Subcutaneous abdominal adipose tissue (tissue), 5 donors: ENCODE results near the gene TRABD2A.

Source experiments
- H3K27ac ChIP-seq: one replicate; pipeline ENCODE4 v1.7.0; 2013; ENCODE audit warnings: low read depth, mild to moderate bottlenecking, inconsistent platforms, low read length, moderate library complexity
- H3K27me3 ChIP-seq, 5 donors: one replicate each; pipeline ENCODE4 v1.7.0; 2013; ENCODE audit warnings: low read length in 5 of 5, inconsistent platforms in 1 of 5; ENCODE audit not compliant: control insufficient read depth in 5 of 5, insufficient read depth in 4 of 5
- H3K36me3 ChIP-seq, 5 donors: one replicate each; pipeline ENCODE4 v1.7.0; 2013; ENCODE audit warnings: low read length in 5 of 5; ENCODE audit not compliant: control insufficient read depth in 5 of 5, insufficient read depth in 5 of 5
- H3K4me1 ChIP-seq, 5 donors: one replicate each; pipeline ENCODE4 v1.7.0; 2013; ENCODE audit warnings: low read length in 5 of 5, mild to moderate bottlenecking in 3 of 5, moderate library complexity in 1 of 5; ENCODE audit not compliant: control insufficient read depth in 5 of 5, insufficient read depth in 5 of 5
- H3K4me3 ChIP-seq, 5 donors: one replicate each; pipeline ENCODE4 v1.7.0; 2013; ENCODE audit warnings: low read length in 5 of 5, low read depth in 1 of 5
- H3K9ac ChIP-seq, 5 donors: one replicate each; pipeline ENCODE4 v1.7.0; 2013; ENCODE audit warnings: low read length in 5 of 5, mild to moderate bottlenecking in 4 of 5, moderate library complexity in 3 of 5
- H3K9me3 ChIP-seq, 5 donors: one replicate each; pipeline ENCODE4 v1.7.0; 2013; ENCODE audit warnings: low read length in 5 of 5; ENCODE audit not compliant: control insufficient read depth in 5 of 5
- donor health status: healthy.
- donor health status: healthy.
- donor health status: healthy.
- donor health status: healthy.
- donor health status: healthy.

Gene TRABD2A

DNA sequence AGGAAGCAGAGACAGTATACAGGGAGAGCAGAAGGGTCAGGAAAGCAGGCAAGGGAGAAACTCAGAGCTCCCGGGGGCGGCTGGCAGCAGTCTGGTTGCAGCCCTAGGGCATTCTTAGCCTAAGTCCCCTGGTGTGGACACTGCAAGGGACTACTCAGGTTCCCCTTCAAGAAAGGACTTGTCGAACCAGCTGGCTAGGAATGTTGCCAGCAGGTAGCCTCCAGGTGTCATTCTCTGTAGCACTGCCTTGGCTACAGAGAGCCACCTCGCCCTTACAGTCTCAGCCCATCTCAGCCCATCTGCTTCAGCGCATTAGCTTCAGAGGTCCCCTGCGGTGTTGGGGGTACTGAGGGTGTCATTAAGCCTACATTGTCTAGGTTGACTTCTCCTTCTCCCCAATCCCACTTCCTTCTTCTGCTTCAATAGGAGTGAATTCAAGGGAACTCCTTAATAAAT is 13.3 kb upstream of the TRABD2A start:
- peak overlapping the region in 1 of 5 donors; percentile 48 for H3K9ac ChIP-seq
- H3K4me3 ChIP-seq, result no peak overlapping the region
- H3K9me3 ChIP-seq, result no peaks in the 10 kb centered on the region
- no peaks in the 10 kb centered on the region for H3K27me3 ChIP-seq
- H3K4me1 ChIP-seq, result peaks cover 17 to 47% (median 40%) of the 10 kb centered on the region in 5 donors
- peak overlapping the region; percentile 61 for H3K27ac ChIP-seq
- no peaks in the 10 kb centered on the region for H3K36me3 ChIP-seq

DNA sequence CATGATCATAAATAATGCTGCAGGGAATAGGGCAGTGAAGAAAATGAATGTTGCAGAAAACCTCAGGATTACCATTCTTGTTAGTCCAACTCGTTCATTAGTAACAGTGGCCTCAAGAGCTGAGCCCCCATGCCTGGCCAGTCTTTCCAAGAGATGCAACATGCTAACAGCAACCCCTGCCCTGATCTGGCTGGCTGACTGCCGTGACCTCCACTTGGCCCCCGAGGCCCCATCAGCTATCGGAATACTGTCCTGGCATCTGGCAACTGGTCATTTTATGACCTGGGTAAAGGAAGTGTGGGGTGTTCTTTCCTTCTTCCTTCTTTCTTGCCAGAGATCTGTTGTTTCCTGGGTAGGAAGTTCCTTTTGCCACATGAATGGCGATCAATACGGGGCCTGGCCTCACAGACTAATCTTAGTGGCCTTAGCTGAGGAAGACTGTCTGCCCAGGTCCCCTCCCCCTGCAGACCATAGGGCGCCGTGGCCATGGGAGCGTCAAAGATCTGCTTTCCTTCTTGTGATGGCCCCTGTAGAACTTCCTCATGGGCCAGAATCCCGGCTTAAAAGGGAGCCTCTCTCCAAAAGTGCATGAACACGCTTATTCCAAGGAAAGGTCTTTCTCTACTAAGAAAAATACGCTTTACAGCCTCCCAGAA is 10.6 kb upstream of the TRABD2A start:
- Histone ChIP-seq H3K9me3 (no peaks in the 10 kb centered on the region), H3K36me3 (no peaks in the 10 kb centered on the region), H3K4me3 (no peak overlapping the region), H3K27me3 (no peaks in the 10 kb centered on the region), H3K4me1 (peaks cover 16 to 40% (median 37%) of the 10 kb centered on the region in 5 donors), H3K9ac (no peak overlapping the region), H3K27ac (no peak overlapping the region)

DNA sequence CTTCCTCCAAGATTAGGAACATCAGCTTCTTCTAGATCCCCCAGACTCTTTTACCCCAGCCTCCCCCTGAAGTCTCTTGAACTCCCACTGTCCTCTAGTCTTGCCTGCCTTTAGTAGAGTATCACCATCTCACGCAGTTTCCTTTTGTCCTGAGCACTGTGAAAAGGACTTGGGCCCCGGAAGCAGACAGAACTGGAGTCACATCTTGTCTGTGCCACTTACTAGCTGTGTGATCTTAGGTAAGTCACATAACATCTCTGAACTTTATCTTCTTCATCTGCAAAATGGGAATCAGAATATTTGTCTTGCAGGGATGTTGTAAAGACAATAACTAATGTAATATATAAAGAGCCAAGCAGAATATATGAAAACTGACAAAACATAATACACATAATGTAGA is 8.4 kb upstream of the TRABD2A start:
- Histone ChIP-seq H3K27me3 (no peaks in the 10 kb centered on the region), H3K27ac (peak overlapping the region; percentile 44), H3K36me3 (no peaks in the 10 kb centered on the region), H3K4me1 (peaks cover 8 to 27% (median 16%) of the 10 kb centered on the region in 5 donors), H3K4me3 (peak overlapping the region; percentile 32 to 63 (median 49)), H3K9ac (peak overlapping the region in 1 of 5 donors; percentile 62), H3K9me3 (no peaks in the 10 kb centered on the region)

DNA sequence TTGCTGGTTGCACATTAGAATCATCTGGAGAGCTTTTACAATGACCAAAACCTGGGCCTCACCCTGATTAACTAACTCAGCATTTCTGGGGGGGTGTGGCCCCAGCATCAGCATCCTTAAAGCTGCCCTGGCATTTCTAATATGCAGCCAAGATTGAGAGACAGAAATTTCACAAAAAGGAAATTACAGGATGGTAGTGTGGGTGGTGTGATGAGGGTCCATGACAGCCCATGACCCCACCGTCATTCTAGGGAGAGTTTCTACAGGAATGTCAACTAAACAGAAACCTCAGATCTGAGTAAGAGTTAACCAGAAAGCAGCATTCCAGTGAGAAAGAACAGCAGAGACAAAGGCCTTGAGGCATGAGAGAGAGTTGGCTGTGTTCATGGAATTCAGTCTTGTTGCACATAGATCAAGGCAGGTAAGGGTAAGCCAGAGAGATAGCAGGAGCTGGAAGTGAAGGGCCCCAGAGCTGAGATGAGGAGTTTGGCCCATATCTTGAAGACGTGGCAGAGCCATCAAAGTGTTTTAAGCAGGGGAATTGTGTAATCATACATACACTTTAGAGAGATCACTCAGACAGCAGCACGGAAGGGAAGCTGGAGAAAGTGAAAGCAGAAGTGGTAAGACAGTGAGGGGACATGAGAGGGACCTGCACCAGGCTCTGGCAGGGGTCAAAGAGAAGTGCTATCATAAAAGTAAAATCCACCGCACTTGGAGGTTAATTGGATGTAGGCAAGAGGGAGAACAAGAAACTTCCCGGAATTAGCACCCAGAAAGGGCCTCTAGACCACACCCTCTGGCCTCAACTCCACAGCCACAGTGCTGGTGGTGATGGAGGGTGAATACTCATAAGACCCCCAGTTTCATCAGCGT is 7.8 kb upstream of the TRABD2A start:
- peak overlapping the region; percentile 44 for H3K27ac ChIP-seq
- peak overlapping the region in 4 of 5 donors; percentile 7 to 62 (median 28) for H3K9ac ChIP-seq
- H3K36me3 ChIP-seq, result no peaks in the 10 kb centered on the region
- H3K27me3 ChIP-seq, result no peaks in the 10 kb centered on the region
- H3K4me1 ChIP-seq, result peaks cover 5 to 23% (median 11%) of the 10 kb centered on the region in 5 donors
- no peaks in the 10 kb centered on the region for H3K9me3 ChIP-seq
- peak overlapping the region; percentile 32 to 63 (median 49) for H3K4me3 ChIP-seq

DNA sequence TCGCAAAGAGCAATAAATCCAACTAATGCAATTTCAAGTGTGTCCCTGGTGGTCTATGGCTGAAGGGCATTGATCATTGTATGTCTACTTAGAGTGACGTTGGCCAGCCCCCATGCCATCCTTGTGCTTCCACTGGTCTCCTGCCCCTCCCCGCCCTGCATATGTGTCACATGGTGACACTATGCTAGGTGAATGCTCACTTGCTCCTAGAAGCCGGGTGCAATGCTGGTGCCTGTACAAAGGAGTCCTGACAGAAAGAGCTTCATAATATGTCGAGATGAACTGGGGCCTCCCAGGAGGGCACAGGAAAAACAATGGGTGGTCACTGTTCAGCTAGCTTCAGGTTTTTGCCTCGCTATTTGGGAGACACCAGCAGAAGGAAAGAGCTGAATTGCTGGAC is 5.9 kb upstream of the TRABD2A start:
- Histone ChIP-seq H3K36me3 (no peaks in the 10 kb centered on the region), H3K4me1 (peaks cover 5 to 23% (median 13%) of the 10 kb centered on the region in 5 donors), H3K27ac (no peak overlapping the region), H3K27me3 (no peaks in the 10 kb centered on the region), H3K4me3 (no peak overlapping the region), H3K9me3 (no peaks in the 10 kb centered on the region), H3K9ac (no peak overlapping the region)

DNA sequence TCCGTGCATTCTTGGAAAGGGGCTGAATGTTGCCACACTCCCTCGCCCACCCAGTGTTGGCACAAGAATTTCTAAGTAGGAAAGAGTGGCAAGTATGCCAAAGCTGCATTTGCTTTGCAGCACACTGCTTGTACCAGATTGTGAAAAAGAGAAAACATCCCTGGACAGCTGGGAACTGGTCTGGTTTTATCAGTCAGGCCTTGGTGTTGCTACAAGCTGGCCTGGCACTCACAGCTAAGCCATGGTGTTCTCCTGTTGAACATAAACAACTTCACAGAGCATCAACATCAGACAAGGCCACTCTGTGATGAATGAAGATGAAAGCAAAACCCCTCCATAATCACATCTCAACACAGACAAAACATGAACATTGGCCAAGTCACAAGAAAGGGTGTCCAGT is 4.2 kb upstream of the TRABD2A start:
- peaks cover 5 to 34% (median 29%) of the 10 kb centered on the region in 5 donors for H3K4me1 ChIP-seq
- H3K36me3 ChIP-seq, result no peaks in the 10 kb centered on the region
- no peak overlapping the region for H3K9ac ChIP-seq
- no peak overlapping the region for H3K27ac ChIP-seq
- H3K9me3 ChIP-seq, result no peaks in the 10 kb centered on the region
- no peak overlapping the region for H3K4me3 ChIP-seq
- H3K27me3 ChIP-seq, result peaks cover 0 to 8% (median 2%) of the 10 kb centered on the region in 5 donors

DNA sequence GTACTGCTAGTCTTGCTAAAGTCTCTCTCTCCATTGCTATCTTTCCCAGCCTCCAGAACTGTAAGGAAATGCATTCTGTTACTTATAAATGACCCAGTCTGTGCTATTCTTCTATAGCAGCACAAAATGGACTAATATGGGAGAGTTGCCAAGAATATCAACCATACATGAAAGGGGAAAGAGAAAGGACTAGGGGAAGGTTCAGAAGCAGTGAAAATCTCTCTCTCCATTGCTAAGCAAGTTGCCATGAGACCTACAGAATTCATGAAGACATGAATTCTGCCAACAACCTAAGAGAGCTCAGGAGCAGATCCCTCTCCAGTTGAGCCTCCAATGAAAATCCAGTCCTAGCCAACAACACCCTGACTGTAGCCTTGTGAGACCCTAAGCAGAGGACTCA is 3.6 kb upstream of the TRABD2A start:
- Histone ChIP-seq H3K9me3 (no peaks in the 10 kb centered on the region), H3K9ac (no peak overlapping the region), H3K4me3 (no peak overlapping the region), H3K27me3 (peaks cover 0 to 9% (median 2%) of the 10 kb centered on the region in 5 donors), H3K27ac (no peak overlapping the region), H3K36me3 (no peaks in the 10 kb centered on the region), H3K4me1 (peaks cover 5 to 39% (median 34%) of the 10 kb centered on the region in 5 donors)

DNA sequence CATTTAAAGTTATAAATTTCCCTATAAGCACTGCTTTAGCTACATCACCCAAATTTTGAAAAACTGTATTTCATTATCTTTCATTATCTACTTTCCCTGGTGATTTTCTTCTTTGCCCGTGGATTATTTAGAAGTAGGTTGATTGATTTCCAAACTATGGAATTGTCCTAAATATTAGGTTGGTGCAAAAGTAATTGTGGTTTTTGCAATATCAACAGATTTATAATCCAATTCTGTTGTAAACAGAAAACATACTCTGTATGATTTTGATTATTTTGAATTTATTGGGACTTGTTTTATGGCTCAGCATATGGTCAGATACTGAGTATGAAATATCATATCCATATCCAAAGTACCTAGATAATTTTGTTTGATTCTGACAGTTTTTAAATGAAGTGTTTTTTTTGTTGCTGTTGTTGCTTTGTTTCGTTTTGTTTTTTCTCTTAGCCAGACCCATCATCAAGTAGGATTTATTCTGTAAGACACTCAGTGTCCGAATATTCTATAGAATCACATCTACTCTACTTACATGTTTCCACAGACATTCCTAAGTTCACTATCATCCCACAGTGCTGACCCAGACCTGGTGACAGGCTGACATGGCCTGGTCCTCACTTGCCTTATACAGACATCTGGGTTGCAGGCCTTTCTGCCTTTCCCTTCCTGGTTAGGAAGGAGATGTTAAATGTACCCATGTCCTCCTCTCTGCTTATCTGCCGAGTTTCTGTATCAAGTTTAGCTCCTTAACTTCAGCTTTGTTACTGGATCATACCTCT is 2.1 kb upstream of the TRABD2A start:
- peaks cover 0 to 9% (median 2%) of the 10 kb centered on the region in 5 donors for H3K27me3 ChIP-seq
- H3K27ac ChIP-seq, result no peak overlapping the region
- no peak overlapping the region for H3K4me3 ChIP-seq
- peaks cover 0 to 27% (median 26%) of the 10 kb centered on the region in 5 donors for H3K4me1 ChIP-seq
- H3K9ac ChIP-seq, result no peak overlapping the region
- H3K9me3 ChIP-seq, result no peaks in the 10 kb centered on the region
- H3K36me3 ChIP-seq, result no peaks in the 10 kb centered on the region

DNA sequence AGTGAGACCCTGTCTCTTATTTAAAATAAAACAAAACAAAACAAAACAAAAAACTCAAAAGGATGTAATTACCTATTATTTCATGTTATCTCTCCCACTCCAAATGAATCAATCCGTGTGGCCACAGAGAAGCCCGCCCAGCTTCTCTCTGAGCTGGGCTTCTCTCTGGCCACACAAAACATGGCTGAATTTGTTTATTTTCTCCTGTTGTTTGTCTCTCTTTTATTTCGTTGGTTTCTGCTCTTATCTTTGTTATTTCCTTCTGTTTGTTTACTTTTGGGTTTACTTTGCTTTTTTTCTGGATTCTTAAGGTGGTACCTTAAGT is 1.5 kb upstream of the TRABD2A start:
- Histone ChIP-seq H3K4me3 (no peak overlapping the region), H3K27me3 (peaks cover 0 to 9% (median 2%) of the 10 kb centered on the region in 5 donors), H3K27ac (no peak overlapping the region), H3K4me1 (peaks cover 0 to 27% (median 26%) of the 10 kb centered on the region in 5 donors), H3K36me3 (no peaks in the 10 kb centered on the region), H3K9ac (no peak overlapping the region), H3K9me3 (no peaks in the 10 kb centered on the region)
